HCT116 (cell line): ENCODE measurements around the gene ZFPL1. TPM values are rescaled to one million over a fixed set of nuclear protein-coding genes. Genes with fewer than 3 reads are reported as not detected.

ENCODE experiments used
- CEBPB ChIP-seq: IDR thresholded peaks from 2 replicates; pipeline ENCODE4 v1.6.1; 2012; ENCODE audit warnings: low read depth
- EGR1 ChIP-seq: IDR thresholded peaks from 2 replicates; pipeline ENCODE4 v1.6.1; 2012; ENCODE audit warnings: low read depth
- ELF1 ChIP-seq: IDR thresholded peaks from 2 replicates; pipeline ENCODE4 v1.6.1; 2012; ENCODE audit warnings: low read depth, borderline replicate concordance
- POLR2A ChIP-seq: IDR thresholded peaks from 2 replicates; pipeline ENCODE4 v1.7.0; 2011; ENCODE audit warnings: borderline replicate concordance; ENCODE audit not compliant: insufficient read depth, insufficient read length; ENCODE audit errors: extremely low read depth
- POLR2AphosphoS5 ChIP-seq: IDR thresholded peaks from 2 replicates; pipeline ENCODE4 v1.6.1; 2011; ENCODE audit warnings: mild to moderate bottlenecking, low read depth, low read length, moderate library complexity
- RAD21 ChIP-seq: IDR thresholded peaks from 2 replicates; pipeline ENCODE4 v1.6.1; 2012; ENCODE audit warnings: low read depth, mild to moderate bottlenecking
- SIN3A ChIP-seq: IDR thresholded peaks from 2 replicates; pipeline ENCODE4 v1.6.1; 2012; ENCODE audit warnings: low read depth
- SRF ChIP-seq: IDR thresholded peaks from 2 replicates; pipeline ENCODE4 v1.6.1; 2012; ENCODE audit warnings: low read depth
- total RNA-seq: library from RNA; stranded (reverse); gene quantifications from one replicate; pipeline ENCODE4 v1.2.1, GENCODE V29; 2021; ENCODE audit not compliant: unreplicated experiment
- TF ChIP-seq, protein P1 (sequence below): IDR thresholded peaks from 2 replicates; pipeline ENCODE4 v1.6.1; 2011; ENCODE audit warnings: mild to moderate bottlenecking, low read length, moderate library complexity; ENCODE audit not compliant: insufficient replicate concordance; ENCODE audit errors: extremely low read depth
- TF ChIP-seq, protein P2 (sequence below), 3 experiments: fragments of 200-600 bp in 1 of 3; sonication (generic) in 1 of 3; IDR thresholded peaks in 2 of 3; conservative IDR thresholded peaks in 1 of 3; 2 replicates each; pipeline ENCODE4 v1.5.1; 2012 to 2017; ENCODE audit warnings: low read depth in 2 of 3, low read length in 2 of 3, antibody characterized with exemption in 1 of 3, borderline replicate concordance in 1 of 3, control low read depth in 1 of 3, mild to moderate bottlenecking in 1 of 3, mixed read lengths in 1 of 3, mixed run types in 1 of 3, moderate library complexity in 1 of 3; ENCODE audit not compliant: insufficient read depth in 1 of 3

ZFPL1 gene
- total RNA-seq, 1 experiment from 2014 or later, result 35.3 TPM

DNA sequence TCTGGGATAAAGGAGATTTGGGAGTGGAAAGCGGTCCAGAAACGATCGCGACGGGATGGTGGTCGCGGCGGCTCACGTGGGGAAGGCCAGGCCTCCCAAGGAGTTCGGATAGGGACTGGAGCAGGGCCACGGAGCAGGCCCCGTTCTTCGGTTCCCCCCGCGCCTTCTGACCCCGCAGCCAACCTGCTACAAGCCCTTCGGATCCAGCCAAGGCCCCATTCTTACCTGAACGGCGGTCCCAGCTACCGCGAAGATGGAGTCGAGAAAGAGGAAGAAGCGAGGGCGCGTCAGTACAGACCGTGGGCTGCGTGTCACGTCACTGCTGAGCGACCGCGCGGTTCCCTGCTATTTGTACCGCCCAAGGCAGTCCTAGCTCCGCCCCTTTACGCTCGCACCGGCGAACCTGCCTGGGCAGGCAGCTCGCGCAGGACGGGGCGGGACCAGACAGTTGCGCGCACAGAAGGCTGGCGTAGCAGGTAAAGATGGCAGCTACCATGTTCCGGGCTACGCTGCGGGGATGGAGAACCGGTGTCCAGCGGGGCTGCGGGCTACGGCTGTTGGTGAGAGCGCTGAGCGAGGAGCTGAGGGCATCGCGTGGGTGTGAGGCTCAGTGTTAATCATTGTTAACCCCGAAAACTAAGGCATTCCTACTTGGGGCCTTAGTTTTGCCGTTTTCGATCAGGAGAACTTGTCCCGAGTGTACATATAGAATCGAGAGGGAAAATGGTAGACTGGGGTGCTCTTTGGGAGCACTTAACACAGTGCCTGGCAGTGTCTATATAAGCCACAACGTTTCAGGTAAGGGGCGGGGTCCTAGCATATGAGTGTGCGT lies 38.1 kb downstream of the ZFPL1 start, which contains the start of the genes FAU and MRPL49 (continued):
- TF ChIP-seq, protein P1, sequence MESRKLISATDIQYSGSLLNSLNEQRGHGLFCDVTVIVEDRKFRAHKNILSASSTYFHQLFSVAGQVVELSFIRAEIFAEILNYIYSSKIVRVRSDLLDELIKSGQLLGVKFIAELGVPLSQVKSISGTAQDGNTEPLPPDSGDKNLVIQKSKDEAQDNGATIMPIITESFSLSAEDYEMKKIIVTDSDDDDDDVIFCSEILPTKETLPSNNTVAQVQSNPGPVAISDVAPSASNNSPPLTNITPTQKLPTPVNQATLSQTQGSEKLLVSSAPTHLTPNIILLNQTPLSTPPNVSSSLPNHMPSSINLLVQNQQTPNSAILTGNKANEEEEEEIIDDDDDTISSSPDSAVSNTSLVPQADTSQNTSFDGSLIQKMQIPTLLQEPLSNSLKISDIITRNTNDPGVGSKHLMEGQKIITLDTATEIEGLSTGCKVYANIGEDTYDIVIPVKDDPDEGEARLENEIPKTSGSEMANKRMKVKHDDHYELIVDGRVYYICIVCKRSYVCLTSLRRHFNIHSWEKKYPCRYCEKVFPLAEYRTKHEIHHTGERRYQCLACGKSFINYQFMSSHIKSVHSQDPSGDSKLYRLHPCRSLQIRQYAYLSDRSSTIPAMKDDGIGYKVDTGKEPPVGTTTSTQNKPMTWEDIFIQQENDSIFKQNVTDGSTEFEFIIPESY, result peak; percentile 6
- TF ChIP-seq SIN3A, result no peak
- peak; percentile 96 for TF ChIP-seq POLR2AphosphoS5
- no peak for TF ChIP-seq ELF1
- peak; percentile 77 for TF ChIP-seq POLR2A
- no peak for TF ChIP-seq CEBPB
- no peak for TF ChIP-seq RAD21
- TF ChIP-seq, protein P2, sequence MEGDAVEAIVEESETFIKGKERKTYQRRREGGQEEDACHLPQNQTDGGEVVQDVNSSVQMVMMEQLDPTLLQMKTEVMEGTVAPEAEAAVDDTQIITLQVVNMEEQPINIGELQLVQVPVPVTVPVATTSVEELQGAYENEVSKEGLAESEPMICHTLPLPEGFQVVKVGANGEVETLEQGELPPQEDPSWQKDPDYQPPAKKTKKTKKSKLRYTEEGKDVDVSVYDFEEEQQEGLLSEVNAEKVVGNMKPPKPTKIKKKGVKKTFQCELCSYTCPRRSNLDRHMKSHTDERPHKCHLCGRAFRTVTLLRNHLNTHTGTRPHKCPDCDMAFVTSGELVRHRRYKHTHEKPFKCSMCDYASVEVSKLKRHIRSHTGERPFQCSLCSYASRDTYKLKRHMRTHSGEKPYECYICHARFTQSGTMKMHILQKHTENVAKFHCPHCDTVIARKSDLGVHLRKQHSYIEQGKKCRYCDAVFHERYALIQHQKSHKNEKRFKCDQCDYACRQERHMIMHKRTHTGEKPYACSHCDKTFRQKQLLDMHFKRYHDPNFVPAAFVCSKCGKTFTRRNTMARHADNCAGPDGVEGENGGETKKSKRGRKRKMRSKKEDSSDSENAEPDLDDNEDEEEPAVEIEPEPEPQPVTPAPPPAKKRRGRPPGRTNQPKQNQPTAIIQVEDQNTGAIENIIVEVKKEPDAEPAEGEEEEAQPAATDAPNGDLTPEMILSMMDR (IDR thresholded peaks at IDR 0.05 in 2 of 3, conservative IDR thresholded peaks at IDR 0.05 in 1 of 3; ENCODE audit: borderline replicate concordance in 1 of 3, insufficient read depth in 1 of 3, low read depth in 2 of 3, low read length in 2 of 3), result no peak
- TF ChIP-seq SRF, result no peak
- no peak for TF ChIP-seq EGR1
- TF ChIP-seq, all 23 proteins: peak for 6
